Breast epithelium (tissue), 4 donors: ENCODE results near the gene CD7. TPM values are rescaled to one million over a fixed set of nuclear protein-coding genes. Genes with fewer than 3 reads are reported as not detected.

Experiments
- DNase-seq, 2 donors: peaks; one replicate each; pipeline ENCODE4 v3.0.0-alpha.2; 2019; ENCODE audit warnings: low spot score in 2 of 2
- H3K27ac ChIP-seq, 2 donors: fragments of 200-600 bp; sonication (generic) in 1 of 2; one replicate each; pipeline ENCODE4 v1.5.1; 2016 to 2019; ENCODE audit warnings: mild to moderate bottlenecking in 1 of 2
- H3K27me3 ChIP-seq, 2 donors: fragments of 200-600 bp; sonication (generic) in 1 of 2; one replicate each; pipeline versions ENCODE4 v1.5.1 to v1.6.0; 2017 to 2019; ENCODE audit warnings: control low read depth in 1 of 2, mild to moderate bottlenecking in 1 of 2
- H3K36me3 ChIP-seq: fragments of 200-600 bp; one replicate; pipeline ENCODE4 v1.5.1; 2019
- H3K4me1 ChIP-seq, 2 donors: fragments of 200-600 bp; sonication (generic); one replicate each; pipeline ENCODE4 v1.5.1; 2016 to 2019; ENCODE audit warnings: control low read depth in 1 of 2
- H3K4me3 ChIP-seq, 3 donors: fragments of 200-600 bp; sonication (generic); 1 replicate in 2 of 3; 2 replicates in 1 of 3; pipeline ENCODE4 v1.5.1; 2016 to 2019; ENCODE audit warnings: mild to moderate bottlenecking in 3 of 3, moderate library complexity in 2 of 3
- H3K9me3 ChIP-seq, 2 donors: fragments of 200-600 bp; sonication (generic) in 1 of 2; one replicate each; pipeline ENCODE4 v1.5.1; 2016 to 2019; ENCODE audit warnings: control low read depth in 1 of 2
- POLR2A ChIP-seq: fragments of 450-650 bp; IDR thresholded peaks from one replicate; pipeline ENCODE4 v1.6.1; 2016; ENCODE audit warnings: antibody characterized with exemption, mild to moderate bottlenecking, moderate library complexity
- POLR2AphosphoS5 ChIP-seq, 3 donors: sonication (generic); formaldehyde crosslinking; IDR thresholded peaks; one replicate each; pipeline ENCODE4 v1.6.1; 2017; ENCODE audit warnings: antibody characterized with exemption in 3 of 3
- intact Hi-C: fragments of 100-400 bp; cut with DNase I; formaldehyde crosslinking; loops from one replicate; pipeline ENCODE4 v1.15.1; 2023; ENCODE audit warnings: low total_unique reads
- total RNA-seq, 3 donors: library from RNA; depleted of rRNA; stranded (reverse); fragments of >200 nt; gene quantifications; one replicate each; pipeline ENCODE4 v1.1.0, GENCODE V29; 2016
- TF ChIP-seq, protein P1 (sequence below), 3 donors: fragments of 450-650 bp; IDR thresholded peaks; one replicate each; pipeline ENCODE4 v1.5.1; 2016 to 2017; ENCODE audit warnings: antibody characterized with exemption in 3 of 3, mild to moderate bottlenecking in 3 of 3, moderate library complexity in 3 of 3

Gene CD7
- total RNA-seq, 3 donors from 2014 or later: 1.3 to 1.8 TPM; not detected in 1

DNA sequence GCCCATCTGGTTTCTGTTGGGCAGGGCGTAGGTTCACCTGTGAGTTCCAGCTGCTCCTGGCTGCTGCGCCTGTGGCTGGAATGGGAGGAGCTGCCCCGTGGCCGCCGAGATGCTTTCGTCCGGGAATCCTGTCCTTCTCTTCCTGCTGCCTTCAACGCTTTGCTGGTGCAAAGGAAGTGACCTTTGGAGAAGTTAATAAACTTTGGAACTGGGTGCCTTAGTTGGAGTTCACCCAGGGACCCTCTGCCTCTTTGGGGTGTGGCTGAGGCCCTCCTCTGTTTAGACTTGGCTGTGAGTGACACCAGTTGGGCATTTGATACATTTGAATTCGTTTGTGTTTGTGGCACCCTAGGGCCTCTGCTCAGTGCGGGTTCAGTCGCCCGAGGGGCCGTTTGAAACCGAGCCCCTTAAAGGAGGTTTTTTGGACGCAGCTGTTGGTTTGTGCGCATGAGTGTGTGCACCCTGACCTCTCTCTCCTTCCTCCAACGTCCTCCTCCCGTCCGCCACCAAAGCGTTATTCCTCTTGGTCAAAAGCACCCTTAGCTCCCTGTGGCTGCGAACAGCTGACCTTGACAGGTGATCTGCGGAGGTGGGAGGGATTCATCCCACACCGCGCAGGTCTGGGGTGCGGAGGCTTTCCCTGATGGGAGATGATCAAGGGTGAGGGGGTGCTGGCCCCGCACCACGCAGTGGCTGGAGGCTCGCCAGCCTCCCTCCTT is 25.1 kb upstream of the CD7 start:
- intact Hi-C loops: no loop called here
- no peak for DNase-seq

DNA sequence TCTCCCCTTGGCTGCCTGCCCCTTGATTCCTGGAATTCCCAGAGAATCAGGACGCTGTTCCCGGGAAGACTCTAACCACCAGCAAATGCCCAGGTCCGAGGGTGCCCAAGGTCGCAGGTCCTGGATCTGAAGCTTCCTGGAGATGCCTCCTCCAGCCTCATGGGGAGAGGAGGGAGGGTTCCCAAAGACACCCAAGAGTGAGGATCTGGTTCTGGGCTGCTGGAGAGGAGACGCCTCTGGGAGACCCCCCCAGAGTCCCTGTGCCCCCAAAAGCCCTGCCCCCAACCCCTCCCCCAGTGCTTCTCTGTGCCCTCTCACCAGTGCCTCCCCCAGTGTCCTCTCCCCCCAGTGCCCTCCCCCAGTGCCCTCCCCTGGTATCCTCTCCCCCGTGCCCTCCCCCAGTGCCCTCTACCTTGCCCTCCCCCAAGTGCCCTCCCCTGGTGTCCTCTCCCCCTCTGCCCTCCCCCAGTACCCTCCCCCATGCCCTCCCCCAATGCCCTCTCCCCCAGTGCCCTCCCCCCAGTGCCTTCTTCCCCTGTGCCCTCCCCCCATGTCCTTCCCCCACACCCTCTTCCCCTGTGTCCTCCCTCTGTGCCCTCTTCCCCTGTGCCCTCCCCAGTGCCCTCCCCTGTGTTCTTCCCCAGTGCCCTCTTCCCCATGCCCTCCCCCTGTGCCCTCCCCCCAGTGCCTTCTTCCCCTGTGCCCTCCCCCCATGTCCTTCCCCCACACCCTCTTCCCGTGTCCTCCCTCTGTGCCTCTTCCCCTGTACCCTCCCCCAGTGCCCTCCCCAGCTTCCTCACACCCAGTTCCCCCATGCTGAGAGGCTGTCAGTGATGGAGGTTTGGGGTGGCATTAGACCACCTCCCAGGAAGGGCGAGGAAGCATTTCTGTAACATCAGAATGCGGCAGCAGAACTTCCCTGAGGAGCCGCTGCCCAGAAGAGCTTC is 22.5 kb upstream of the CD7 start:
- H3K4me3 ChIP-seq: peak overlapping the region; percentile 31 to 64 (median 44)
- peaks cover 0 to 4% of the 10 kb centered on the region in 2 donors for H3K4me1 ChIP-seq
- intact Hi-C loops: no loop called here
- peak overlapping the region; percentile 64 to 80 for H3K27ac ChIP-seq
- DNase-seq: no peak
- no peaks in the 10 kb centered on the region for H3K9me3 ChIP-seq
- no peaks in the 10 kb centered on the region for H3K27me3 ChIP-seq
- no peaks in the 10 kb centered on the region for H3K36me3 ChIP-seq
- TF ChIP-seq POLR2AphosphoS5 (IDR thresholded peaks at IDR 0.05) (no peak), POLR2A (no peak)
- TF ChIP-seq, protein P1, sequence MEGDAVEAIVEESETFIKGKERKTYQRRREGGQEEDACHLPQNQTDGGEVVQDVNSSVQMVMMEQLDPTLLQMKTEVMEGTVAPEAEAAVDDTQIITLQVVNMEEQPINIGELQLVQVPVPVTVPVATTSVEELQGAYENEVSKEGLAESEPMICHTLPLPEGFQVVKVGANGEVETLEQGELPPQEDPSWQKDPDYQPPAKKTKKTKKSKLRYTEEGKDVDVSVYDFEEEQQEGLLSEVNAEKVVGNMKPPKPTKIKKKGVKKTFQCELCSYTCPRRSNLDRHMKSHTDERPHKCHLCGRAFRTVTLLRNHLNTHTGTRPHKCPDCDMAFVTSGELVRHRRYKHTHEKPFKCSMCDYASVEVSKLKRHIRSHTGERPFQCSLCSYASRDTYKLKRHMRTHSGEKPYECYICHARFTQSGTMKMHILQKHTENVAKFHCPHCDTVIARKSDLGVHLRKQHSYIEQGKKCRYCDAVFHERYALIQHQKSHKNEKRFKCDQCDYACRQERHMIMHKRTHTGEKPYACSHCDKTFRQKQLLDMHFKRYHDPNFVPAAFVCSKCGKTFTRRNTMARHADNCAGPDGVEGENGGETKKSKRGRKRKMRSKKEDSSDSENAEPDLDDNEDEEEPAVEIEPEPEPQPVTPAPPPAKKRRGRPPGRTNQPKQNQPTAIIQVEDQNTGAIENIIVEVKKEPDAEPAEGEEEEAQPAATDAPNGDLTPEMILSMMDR (IDR thresholded peaks at IDR 0.05): no peak

More for the DNA sequence above, 25.1 kb upstream of the CD7 start:
- no peaks in the 10 kb centered on the region for H3K9me3 ChIP-seq
- H3K4me3 ChIP-seq: no peak overlapping the region
- H3K4me1 ChIP-seq: peaks cover 0 to 4% of the 10 kb centered on the region in 2 donors
- H3K27me3 ChIP-seq: no peaks in the 10 kb centered on the region
- no peaks in the 10 kb centered on the region for H3K36me3 ChIP-seq
- H3K27ac ChIP-seq: no peak overlapping the region
- TF ChIP-seq POLR2A (no peak), POLR2AphosphoS5 (IDR thresholded peaks at IDR 0.05) (no peak)
- TF ChIP-seq, protein P1 (IDR thresholded peaks at IDR 0.05): no peak

DNA sequence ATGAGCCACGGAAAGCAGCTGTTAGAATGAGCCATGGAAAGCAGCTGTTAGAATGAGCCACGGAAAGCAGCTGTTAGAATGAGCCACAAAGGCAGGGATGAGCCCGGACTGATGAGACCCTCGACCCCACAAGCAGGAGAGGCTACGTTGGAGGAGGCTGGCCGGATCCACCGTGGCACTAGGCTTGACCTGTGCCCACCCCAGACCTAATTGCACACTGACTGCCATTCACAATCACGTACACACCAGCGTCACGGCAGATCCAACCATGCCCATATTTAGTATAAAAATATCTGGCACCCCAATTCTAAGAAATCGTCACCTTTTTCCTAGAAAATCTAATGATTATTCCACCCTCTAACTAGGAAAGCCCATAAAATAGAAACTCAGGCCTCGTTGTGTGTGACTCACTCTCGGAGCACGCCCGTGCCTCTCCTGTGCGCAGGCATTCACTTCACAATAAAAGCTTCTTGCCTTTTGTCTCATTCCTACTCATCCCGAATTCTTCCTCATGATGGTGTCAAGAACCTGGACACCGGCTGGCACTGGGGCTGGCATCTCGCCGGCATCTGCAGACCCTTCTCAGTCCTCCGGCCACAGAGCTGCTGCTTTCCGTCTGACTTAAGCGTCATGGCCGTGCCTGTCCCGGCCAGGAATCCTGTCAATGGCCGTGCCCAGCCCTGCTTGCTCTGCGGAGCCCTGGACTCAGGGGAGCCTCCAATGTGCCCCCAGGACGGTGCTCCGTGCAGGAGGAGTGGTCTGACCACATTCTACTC is 21.6 kb upstream of the CD7 start:
- TF ChIP-seq POLR2AphosphoS5 (IDR thresholded peaks at IDR 0.05) (peak in 1 of 3 donors; percentile 61), POLR2A (peak; percentile 17)
- TF ChIP-seq, protein P1 (IDR thresholded peaks at IDR 0.05): no peak
- Histone ChIP-seq H3K36me3 (no peaks in the 10 kb centered on the region), H3K27ac (peak overlapping the region; percentile 64 to 80), H3K9me3 (no peaks in the 10 kb centered on the region), H3K4me1 (peaks cover 3 to 4% of the 10 kb centered on the region in 2 donors), H3K4me3 (peak overlapping the region; percentile 31 to 64 (median 44)), H3K27me3 (no peaks in the 10 kb centered on the region)
- DNase-seq: peak in 1 of 2 donors; percentile 68
- intact Hi-C loops: no loop called here

DNA sequence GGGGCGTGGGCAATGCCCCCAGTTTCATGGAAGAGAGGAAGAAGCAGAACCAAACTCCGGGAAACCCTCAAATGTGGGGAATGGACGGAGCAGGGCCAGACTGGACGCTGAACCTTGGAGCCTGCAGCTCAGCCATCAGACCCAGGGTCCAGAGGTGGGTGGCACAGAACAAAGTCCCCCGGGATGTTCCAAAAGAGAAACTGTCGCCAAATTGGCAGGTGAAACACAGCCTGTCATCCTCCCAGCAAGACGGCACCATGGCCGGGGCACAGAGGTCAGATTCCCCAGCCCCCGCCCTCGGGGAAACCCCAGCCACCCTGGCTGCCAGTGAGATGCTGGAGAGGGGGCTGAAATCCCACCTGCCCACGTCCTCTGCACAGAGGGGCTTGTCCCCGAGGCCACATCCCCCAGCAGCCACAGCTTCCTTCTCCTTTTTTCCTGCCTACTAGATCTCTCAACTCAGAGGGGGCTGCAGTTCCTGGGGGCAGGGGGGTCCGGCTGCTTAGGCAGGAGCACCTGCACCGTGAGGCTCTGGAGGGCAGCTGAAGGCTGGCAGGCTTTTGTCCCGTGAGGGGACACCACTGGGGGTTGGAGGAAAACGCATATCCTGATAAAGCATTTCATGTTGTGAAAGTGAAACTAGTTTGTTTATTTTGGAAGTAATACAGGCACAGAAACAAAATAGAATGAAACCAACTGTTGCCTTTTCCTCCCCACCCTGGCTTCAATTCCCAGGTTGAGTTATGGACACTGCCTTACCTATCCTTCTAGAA is 17.4 kb upstream of the CD7 start:
- peaks cover 9 to 15% of the 10 kb centered on the region in 2 donors for H3K4me1 ChIP-seq
- H3K27ac ChIP-seq: peak overlapping the region; percentile 73 to 77
- no peaks in the 10 kb centered on the region for H3K36me3 ChIP-seq
- intact Hi-C loops: no loop called here
- no peaks in the 10 kb centered on the region for H3K9me3 ChIP-seq
- H3K4me3 ChIP-seq: peak overlapping the region; percentile 63 to 69 (median 66)
- H3K27me3 ChIP-seq: no peaks in the 10 kb centered on the region
- no peak for DNase-seq
- TF ChIP-seq, protein P1 (IDR thresholded peaks at IDR 0.05): no peak
- TF ChIP-seq POLR2A (no peak), POLR2AphosphoS5 (IDR thresholded peaks at IDR 0.05) (no peak)
